ENCODE data around the gene TOX2.

DNA sequence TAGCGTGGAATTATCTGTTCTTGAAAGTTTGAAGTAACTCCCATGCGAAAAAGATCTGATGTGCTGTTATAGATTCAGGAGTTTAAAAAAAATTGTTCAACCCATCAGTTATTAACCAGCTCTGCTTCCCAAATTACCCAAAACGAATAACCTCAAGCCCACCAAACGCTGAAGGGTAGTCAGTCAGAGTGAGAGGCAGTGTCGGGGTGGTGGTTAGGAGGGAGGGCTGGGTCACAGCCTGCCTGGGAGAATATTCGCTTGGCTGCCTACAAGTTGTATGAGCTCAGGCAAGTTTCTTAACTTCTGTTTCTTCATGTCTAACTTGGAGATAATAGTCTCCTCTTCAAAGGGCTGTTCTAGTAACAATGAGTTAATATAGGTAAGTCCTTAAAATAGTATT, 157.7 kb downstream of the TOX2 start:
- TF ChIP-seq, protein P1, sequence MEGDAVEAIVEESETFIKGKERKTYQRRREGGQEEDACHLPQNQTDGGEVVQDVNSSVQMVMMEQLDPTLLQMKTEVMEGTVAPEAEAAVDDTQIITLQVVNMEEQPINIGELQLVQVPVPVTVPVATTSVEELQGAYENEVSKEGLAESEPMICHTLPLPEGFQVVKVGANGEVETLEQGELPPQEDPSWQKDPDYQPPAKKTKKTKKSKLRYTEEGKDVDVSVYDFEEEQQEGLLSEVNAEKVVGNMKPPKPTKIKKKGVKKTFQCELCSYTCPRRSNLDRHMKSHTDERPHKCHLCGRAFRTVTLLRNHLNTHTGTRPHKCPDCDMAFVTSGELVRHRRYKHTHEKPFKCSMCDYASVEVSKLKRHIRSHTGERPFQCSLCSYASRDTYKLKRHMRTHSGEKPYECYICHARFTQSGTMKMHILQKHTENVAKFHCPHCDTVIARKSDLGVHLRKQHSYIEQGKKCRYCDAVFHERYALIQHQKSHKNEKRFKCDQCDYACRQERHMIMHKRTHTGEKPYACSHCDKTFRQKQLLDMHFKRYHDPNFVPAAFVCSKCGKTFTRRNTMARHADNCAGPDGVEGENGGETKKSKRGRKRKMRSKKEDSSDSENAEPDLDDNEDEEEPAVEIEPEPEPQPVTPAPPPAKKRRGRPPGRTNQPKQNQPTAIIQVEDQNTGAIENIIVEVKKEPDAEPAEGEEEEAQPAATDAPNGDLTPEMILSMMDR (IDR thresholded peaks at IDR 0.05) = no peak
- TF ChIP-seq ZFX (IDR thresholded peaks at IDR 0.05; ENCODE audit: borderline replicate concordance) = no peak

All from 22Rv1 (cell line).